ENCODE measurements around the gene SARDH.

- TF ChIP-seq CTCF (IDR thresholded peaks at IDR 0.05) (no peak), POLR2A (IDR thresholded peaks at IDR 0.05) (no peak)
These were observed 42.3 kb upstream of the SARDH start for GRCh38 chr9:133780404-133780945.

All from right lobe of liver (tissue), 4 donors.